ENCODE data around the gene WDFY1. TPM values are rescaled to one million over a fixed set of nuclear protein-coding genes. Genes with fewer than 3 reads are reported as not detected.
"Not testable (repeated sequence)": the region's sequence is repeated elsewhere in the genome, so short reads cannot be mapped to it uniquely, and the experiment has no call there.

The WDFY1 gene
- polyA plus RNA-seq, 3 donors, result 31.7 to 59.8 (median 40.7) TPM

DNA sequence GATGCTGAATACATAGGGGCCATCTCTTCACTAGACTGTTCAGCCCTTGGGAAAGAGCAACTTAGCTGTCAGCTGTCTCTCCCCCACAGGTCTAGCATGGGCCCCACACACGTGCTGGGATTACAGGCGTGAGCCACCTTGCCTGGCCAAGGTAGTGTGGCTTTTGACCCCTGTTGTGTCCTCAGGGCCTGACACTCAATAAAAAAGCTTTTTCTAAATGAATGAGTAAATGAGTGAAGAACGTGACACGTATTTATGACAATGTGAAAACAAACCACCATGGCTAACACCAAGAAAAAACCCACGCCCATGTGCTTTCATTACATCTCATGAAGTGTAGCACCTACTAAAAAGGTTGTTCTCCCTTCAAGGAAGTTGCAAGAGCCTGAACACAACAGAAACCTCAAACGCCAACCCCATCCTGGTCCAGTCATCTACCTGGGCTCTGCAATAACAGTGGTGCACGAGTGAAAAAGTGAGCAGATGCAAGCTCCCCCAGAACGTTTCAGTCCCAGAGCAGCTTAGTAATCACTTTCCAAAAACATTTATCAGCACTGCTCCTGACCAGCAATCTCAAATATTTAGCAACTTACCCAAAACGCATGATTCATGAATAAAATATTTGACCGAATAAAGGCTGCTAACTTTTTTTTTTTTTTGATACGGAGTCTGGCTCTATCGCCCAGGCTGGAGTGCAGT, 3.4 kb downstream of the WDFY1 start:
- TF ChIP-seq, protein P1, sequence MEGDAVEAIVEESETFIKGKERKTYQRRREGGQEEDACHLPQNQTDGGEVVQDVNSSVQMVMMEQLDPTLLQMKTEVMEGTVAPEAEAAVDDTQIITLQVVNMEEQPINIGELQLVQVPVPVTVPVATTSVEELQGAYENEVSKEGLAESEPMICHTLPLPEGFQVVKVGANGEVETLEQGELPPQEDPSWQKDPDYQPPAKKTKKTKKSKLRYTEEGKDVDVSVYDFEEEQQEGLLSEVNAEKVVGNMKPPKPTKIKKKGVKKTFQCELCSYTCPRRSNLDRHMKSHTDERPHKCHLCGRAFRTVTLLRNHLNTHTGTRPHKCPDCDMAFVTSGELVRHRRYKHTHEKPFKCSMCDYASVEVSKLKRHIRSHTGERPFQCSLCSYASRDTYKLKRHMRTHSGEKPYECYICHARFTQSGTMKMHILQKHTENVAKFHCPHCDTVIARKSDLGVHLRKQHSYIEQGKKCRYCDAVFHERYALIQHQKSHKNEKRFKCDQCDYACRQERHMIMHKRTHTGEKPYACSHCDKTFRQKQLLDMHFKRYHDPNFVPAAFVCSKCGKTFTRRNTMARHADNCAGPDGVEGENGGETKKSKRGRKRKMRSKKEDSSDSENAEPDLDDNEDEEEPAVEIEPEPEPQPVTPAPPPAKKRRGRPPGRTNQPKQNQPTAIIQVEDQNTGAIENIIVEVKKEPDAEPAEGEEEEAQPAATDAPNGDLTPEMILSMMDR (IDR thresholded peaks at IDR 0.05), result no peak
- Histone ChIP-seq H3K4me1 (ENCODE audit: control insufficient read depth in 1 of 2, insufficient read depth in 2 of 2, low read length in 2 of 2) (peaks cover 15 to 43% of the 10 kb centered on the region in 2 donors), H3K9me3 (replicated peaks in 1 of 2; ENCODE audit: control insufficient read depth in 1 of 2, insufficient read depth in 1 of 2, low read length in 2 of 2) (no peaks in the 10 kb centered on the region), H3K27me3 (ENCODE audit: control insufficient read depth in 2 of 2, insufficient read depth in 2 of 2, low read length in 2 of 2) (no peaks in the 10 kb centered on the region), H3K9ac (ENCODE audit: insufficient read depth, low read length, poor library complexity, severe bottlenecking) (no peak overlapping the region), H4K20me1 (ENCODE audit: insufficient read depth, low read length) (peaks cover 69% of the 10 kb centered on the region), H3K27ac (ENCODE audit: low read depth in 1 of 2, low read length in 2 of 2) (peak overlapping the region in 1 of 2 donors; percentile 34), H3K4me3 (replicated peaks in 1 of 3; ENCODE audit: low read depth in 2 of 3, low read length in 3 of 3) (no peak overlapping the region), H3K79me2 (ENCODE audit: insufficient read depth, low read length) (peaks cover 90% of the 10 kb centered on the region), H3K4me2 (replicated peaks; ENCODE audit: extremely low read depth, low read length, poor library complexity, severe bottlenecking) (no peak overlapping the region), H2AFZ (ENCODE audit: insufficient read depth, low read depth, low read length, poor library complexity, severe bottlenecking) (no peak overlapping the region), H3K36me3 (replicated peaks in 1 of 2; ENCODE audit: control insufficient read depth in 1 of 2, insufficient read depth in 2 of 2, low read length in 2 of 2) (no peaks in the 10 kb centered on the region)
- no peak overlapping the region for H3K4me3 Mint-ChIP-seq
- peaks cover 0 to 10% (median 5%) of the 10 kb centered on the region in 7 donors for H3K9me3 Mint-ChIP-seq
- WGBS (ENCODE audit: insufficient coverage), result 85% methylated on average over 6 of the region's 12 CpGs
- H3K36me3 Mint-ChIP-seq, result peaks cover 9 to 14% of the 10 kb centered on the region in 2 donors
- no peaks in the 10 kb centered on the region for H3K27me3 Mint-ChIP-seq (ENCODE audit: low read depth in 3 of 3)
- no peak for DNase-seq
- intact Hi-C loops (cut with micrococcal nuclease), result loop anchor here in 1 of 2 donors (5.0 kb wide), 1 partner anchor 44 kb away; no protein-coding TSS in a partner anchor
- peak overlapping the region in 5 of 7 donors; percentile 26 to 86 (median 67) for H3K27ac Mint-ChIP-seq
- peaks cover 42% of the 10 kb centered on the region for H3K4me1 Mint-ChIP-seq

DNA sequence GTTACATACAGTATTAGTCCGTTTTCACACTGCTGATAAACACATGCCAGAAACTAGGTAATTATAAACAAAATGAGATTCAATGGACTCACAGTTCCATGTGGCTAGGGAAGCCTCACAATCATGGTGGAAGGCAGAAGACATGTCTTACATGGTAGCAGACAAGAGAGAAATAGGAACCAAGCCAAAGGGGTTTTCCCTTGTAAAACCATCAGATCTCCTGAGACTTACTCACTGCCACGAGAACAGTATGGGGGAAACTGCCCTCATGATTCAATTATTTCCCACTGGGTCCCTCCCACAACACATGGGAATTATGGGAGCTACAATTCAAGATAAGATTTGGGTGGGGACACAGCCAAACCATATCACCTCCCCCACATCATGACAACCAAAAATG, 5.7 kb downstream of the WDFY1 start:
- Histone ChIP-seq H3K27ac (ENCODE audit: low read depth in 1 of 2, low read length in 2 of 2) (peak overlapping the region in 1 of 2 donors; percentile 70), H3K79me2 (ENCODE audit: insufficient read depth, low read length) (peaks cover 99% of the 10 kb centered on the region), H3K4me1 (ENCODE audit: control insufficient read depth in 1 of 2, insufficient read depth in 2 of 2, low read length in 2 of 2) (peaks cover 20 to 53% of the 10 kb centered on the region in 2 donors), H4K20me1 (ENCODE audit: insufficient read depth, low read length) (peaks cover 92% of the 10 kb centered on the region)
- H3K36me3 ChIP-seq (replicated peaks in 1 of 2; ENCODE audit: control insufficient read depth in 1 of 2, insufficient read depth in 2 of 2, low read length in 2 of 2); H3K9me3 ChIP-seq (replicated peaks in 1 of 2; ENCODE audit: control insufficient read depth in 1 of 2, insufficient read depth in 1 of 2, low read length in 2 of 2); intact Hi-C loops (cut with micrococcal nuclease); H3K27me3 Mint-ChIP-seq (ENCODE audit: low read depth in 3 of 3); H3K9ac ChIP-seq (ENCODE audit: insufficient read depth, low read length, poor library complexity, severe bottlenecking); H3K4me3 Mint-ChIP-seq; H3K4me2 ChIP-seq (replicated peaks; ENCODE audit: extremely low read depth, low read length, poor library complexity, severe bottlenecking); H2AFZ ChIP-seq (ENCODE audit: insufficient read depth, low read depth, low read length, poor library complexity, severe bottlenecking); H3K9me3 Mint-ChIP-seq; H3K4me3 ChIP-seq (replicated peaks in 1 of 3; ENCODE audit: low read depth in 2 of 3, low read length in 3 of 3); H3K27me3 ChIP-seq (ENCODE audit: control insufficient read depth in 2 of 2, insufficient read depth in 2 of 2, low read length in 2 of 2): not testable (repeated sequence)
- Mint-ChIP-seq H3K36me3 (peaks cover 9 to 16% of the 10 kb centered on the region in 2 donors), H3K4me1 (peaks cover 57% of the 10 kb centered on the region), H3K27ac (peak overlapping the region in 6 of 7 donors; percentile 33 to 87 (median 69))
- peak; percentile 68 to 87 (median 73) for DNase-seq
- no CpG with 5 or more reads among the region's 2 CpGs for WGBS (ENCODE audit: insufficient coverage)
